NOMO-1 treated with DMSO at 0.1 percent for 48 hours (cell line): ENCODE measurements around the gene RANBP1.

ENCODE experiments used
- DNase-seq: peaks from one replicate; lab custom pipeline; 2025; ENCODE audit not compliant: unreplicated experiment; lab: John Stamatoyannopoulos, UW

Gene RANBP1

GRCh38 chr22:20123366-20124082 lies 7.6 kb downstream of the RANBP1 start:
- DNase-seq: no peak

GRCh38 chr22:20124083-20124787 lies 8.3 kb downstream of the RANBP1 start:
- no peak for DNase-seq

- no peak for DNase-seq
Measured at GRCh38 chr22:20125201-20126174, 9.6 kb downstream of the RANBP1 start.

- DNase-seq: no peak
Measured at GRCh38 chr22:20126284-20127029, 10.6 kb downstream of the RANBP1 start.

DNA sequence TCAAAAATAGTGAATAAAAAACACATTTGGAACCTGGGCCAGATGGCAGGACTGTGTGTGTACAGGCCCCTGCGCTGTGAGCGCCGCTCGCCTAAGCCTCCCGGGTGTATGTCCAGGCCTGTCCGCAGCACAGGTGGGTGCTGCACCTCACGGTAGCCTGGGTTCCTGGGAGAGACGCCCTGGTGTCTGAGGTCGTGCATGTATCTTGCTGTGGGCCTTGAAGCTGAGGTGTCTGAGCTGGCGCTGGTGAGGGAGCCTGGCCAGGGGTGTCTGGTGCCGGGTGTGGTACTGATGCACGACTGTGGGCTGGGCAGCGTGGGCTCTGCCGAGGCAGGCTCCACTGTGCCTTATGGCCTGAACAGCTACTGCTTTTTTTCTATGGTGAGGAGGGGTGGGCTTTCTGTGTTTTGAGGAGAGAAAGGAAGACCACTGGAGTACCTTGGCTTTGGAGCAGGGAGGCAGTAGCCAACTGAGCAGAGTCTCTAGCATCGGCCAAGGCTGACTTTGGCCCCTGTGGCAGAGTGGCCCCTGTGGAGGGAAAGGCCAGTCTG lies 11.5 kb downstream of the RANBP1 start:
- no peak for DNase-seq

DNA sequence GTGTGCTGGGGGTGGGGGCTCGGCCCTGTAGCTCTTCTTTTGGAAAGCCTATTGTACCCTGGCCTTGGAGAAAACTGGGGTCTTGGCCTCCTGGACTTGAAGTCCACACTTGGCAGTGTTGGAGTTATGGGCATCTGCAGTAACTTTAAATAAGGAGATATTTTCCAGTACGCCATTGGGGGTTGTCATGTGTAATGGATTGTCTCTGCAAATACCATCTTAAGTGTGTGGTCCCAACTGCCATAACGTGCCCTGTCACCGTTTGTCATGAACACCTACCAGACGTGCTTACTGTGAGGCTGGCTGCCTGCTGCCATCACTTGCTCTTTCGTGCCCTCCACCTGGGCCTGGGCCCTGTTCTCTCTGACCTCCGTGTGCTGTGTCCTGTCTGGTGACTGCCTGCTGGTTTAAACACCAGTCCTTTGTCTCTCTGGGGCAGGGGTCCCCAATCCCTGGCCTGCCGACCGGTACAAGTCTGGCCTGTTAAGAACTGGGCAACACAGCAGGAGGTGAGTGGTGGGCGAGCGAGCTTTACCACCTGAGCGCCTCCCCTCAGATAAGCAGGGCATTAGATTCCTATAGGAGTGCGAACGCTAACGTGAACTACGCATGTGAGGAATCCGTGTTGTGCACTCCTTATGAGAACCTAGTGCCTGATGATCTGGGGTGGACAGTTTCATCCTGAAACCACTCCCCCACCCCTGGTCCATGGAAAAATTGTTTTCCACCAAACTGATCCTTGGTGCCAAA lies 12.1 kb downstream of the RANBP1 start:
- DNase-seq: no peak

- DNase-seq: no peak
Measured at GRCh38 chr22:20128619-20128901, 12.7 kb downstream of the RANBP1 start.

DNA sequence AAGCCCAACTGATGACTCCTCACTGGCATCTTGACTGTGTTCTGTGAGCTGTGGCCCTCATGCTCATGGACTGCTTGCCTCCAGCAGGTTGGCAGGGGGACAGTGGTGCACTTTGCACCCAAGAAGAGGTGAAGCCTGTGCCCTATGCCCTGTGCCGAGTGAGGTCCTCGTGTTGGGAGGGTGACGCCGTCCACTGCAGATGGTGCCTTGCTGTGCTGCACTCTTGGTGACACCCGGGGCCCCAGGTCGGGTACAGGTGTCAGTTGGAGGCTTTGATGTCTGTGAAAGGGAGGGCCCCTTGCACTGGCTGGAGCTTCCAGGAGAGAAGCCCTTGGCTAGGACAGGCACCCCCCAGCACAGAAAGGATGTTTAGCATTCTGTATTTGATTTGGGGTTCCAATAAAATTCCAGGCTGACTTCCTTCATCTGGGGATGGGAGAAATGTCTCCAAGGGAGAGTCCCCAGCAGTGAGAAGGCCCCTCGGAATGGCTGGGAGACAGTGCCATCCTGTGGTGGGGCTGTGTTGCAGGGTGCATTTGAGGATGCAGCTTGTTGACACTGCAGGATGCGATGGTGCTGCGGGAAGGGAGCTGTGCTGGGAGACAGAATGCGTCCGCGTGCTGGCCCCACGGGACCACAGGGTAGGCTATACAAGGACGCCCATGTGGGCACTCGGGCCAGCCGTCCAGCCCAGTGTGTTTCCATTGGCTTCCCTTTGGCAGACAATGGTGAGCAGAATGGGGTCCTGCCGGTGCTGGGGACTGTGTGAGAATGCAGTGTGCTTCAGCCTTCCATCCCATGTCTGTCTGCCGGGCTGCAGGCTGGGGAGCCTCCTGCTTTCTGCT lies 13.2 kb downstream of the RANBP1 start:
- DNase-seq: no peak

GRCh38 chr22:20129747-20130014 lies 13.8 kb downstream of the RANBP1 start:
- DNase-seq: no peak

DNA sequence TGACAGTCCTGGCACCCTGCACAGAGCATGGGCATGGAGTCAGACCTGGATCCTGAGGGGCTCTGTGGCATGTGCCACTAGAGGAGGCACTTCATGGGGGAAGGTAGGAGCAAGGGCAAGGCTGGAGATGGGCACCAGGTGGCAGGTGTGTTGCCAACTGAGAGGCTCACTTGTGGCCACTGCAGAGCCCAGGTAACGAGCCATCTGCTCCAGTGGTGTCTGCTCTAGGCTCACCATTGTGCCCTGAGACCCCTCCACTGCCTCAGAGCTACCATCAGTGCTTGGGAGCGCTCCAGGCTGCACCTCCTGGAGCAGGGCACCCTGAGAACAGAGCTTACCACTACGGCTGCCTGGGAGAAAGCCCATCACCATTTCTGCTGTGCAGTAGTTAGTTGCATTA lies 14.4 kb downstream of the RANBP1 start:
- no peak for DNase-seq

- peak; percentile 32 for DNase-seq
Measured at GRCh38 chr22:20130731-20131596, 15.1 kb downstream of the RANBP1 start.

GRCh38 chr22:20131597-20131858 lies 15.6 kb downstream of the RANBP1 start, which contains the start of gene ZDHHC8:
Gene ZDHHC8 (plus strand): TSS chr22:20131804. CDS start chr22:20131948, 144 bp downstream.
- no peak for DNase-seq

GRCh38 chr22:20131859-20132685 lies 16.2 kb downstream of the RANBP1 start:
- no peak for DNase-seq

- no peak for DNase-seq
Measured at GRCh38 chr22:20132686-20133246, 16.9 kb downstream of the RANBP1 start.

GRCh38 chr22:20133930-20134549 lies 18.1 kb downstream of the RANBP1 start:
- DNase-seq: no peak

GRCh38 chr22:20135265-20135664 lies 19.4 kb downstream of the RANBP1 start:
- no peak for DNase-seq
